HEK293 (cell line): ENCODE measurements around the gene CTSE.

Experiments
- CTCF ChIA-PET: fragments of 350-600 bp; formaldehyde crosslinking; extraction: SDS; loops from one replicate; lab custom pipeline; 2021; ENCODE audit warnings: antibody characterized with exemption; lab: Yijun Ruan, JAX
- POLR2A ChIA-PET: fragments of 300-600 bp; formaldehyde crosslinking; extraction: SDS; loops from one replicate; lab custom pipeline; 2020; ENCODE audit warnings: antibody characterized with exemption, inconsistent platforms; lab: Yijun Ruan, JAX
- H3K27ac ChIP-seq: fragments of 200-500 bp; sonication (Bioruptor generic); 2 replicates; pipeline ENCODE4 v1.5.1; 2014; ENCODE audit warnings: low read depth, low read length, control low read depth, inconsistent platforms; ENCODE audit errors: extremely low read depth
- H3K36me3 ChIP-seq, 2 experiments: fragments of 200-500 bp in 1 of 2; sonication (Bioruptor generic) in 1 of 2; 1 replicate in 1 of 2; 2 replicates in 1 of 2; pipeline ENCODE4 v1.5.1; 2014 to 2017; ENCODE audit warnings: inconsistent platforms in 2 of 2, low read length in 2 of 2; ENCODE audit not compliant: control insufficient read depth in 2 of 2, insufficient read depth in 1 of 2
- H3K4me1 ChIP-seq: fragments of 200-500 bp; sonication (Bioruptor generic); 2 replicates; pipeline ENCODE4 v1.5.1; 2014; ENCODE audit warnings: mild to moderate bottlenecking, low read length, inconsistent platforms; ENCODE audit not compliant: control insufficient read depth, insufficient read depth
- H3K4me3 ChIP-seq: 2 replicates; pipeline ENCODE4 v1.5.1; 2011; ENCODE audit warnings: low read depth, mild to moderate bottlenecking, control low read depth, low read length, moderate library complexity
- H3K9me3 ChIP-seq: fragments of 200-500 bp; sonication (Bioruptor generic); 2 replicates; pipeline ENCODE4 v1.5.1; 2014; ENCODE audit warnings: low read depth, low read length, inconsistent platforms; ENCODE audit not compliant: control insufficient read depth, insufficient read depth
- CTCF ChIP-seq: fragments of 450-650 bp; formaldehyde crosslinking; IDR thresholded peaks from 2 replicates; pipeline ENCODE4 v1.5.1; 2016; ENCODE audit warnings: missing biosample characterization, missing genetic modification characterization
- HOXD13 ChIP-seq: sonication (generic); formaldehyde crosslinking; IDR thresholded peaks from 2 replicates; pipeline ENCODE4 v1.8.0; 2022; ENCODE audit warnings: missing genetic modification reagents, borderline replicate concordance
- KLF10 ChIP-seq: fragments of 450-650 bp; IDR thresholded peaks from 2 replicates; pipeline ENCODE4 v1.5.1; 2018; ENCODE audit warnings: missing biosample characterization, mild to moderate bottlenecking, missing genetic modification characterization
- KLF16 ChIP-seq: fragments of 450-650 bp; formaldehyde crosslinking; IDR thresholded peaks from 2 replicates; pipeline ENCODE4 v1.5.1; 2017; ENCODE audit warnings: missing biosample characterization, missing genetic modification characterization
- PRDM1 ChIP-seq: fragments of 450-650 bp; formaldehyde crosslinking; IDR thresholded peaks from 2 replicates; pipeline ENCODE4; 2016; ENCODE audit warnings: missing biosample characterization, missing genetic modification characterization
- SCRT2 ChIP-seq: fragments of 450-650 bp; formaldehyde crosslinking; IDR thresholded peaks from 2 replicates; pipeline ENCODE4 v1.5.1; 2016; ENCODE audit warnings: missing biosample characterization, missing genetic modification characterization
- SETDB1 ChIP-seq: IDR thresholded peaks from one replicate; pipeline ENCODE4 v1.6.1; 2017; ENCODE audit warnings: mild to moderate bottlenecking, low read length, moderate library complexity, mixed read lengths; ENCODE audit not compliant: insufficient read length
- TRIM28 ChIP-seq: IDR thresholded peaks from 2 replicates; pipeline ENCODE4 v1.6.1; 2011; ENCODE audit warnings: low read length, control low read depth, borderline replicate concordance
- ZBTB17 ChIP-seq: fragments of 450-650 bp; formaldehyde crosslinking; IDR thresholded peaks from 2 replicates; pipeline ENCODE4 v1.5.1; 2016; ENCODE audit warnings: missing biosample characterization, missing genetic modification characterization
- ZNF140 ChIP-seq: fragments of 450-650 bp; formaldehyde crosslinking; IDR thresholded peaks from 2 replicates; pipeline ENCODE4 v1.5.1; 2016; ENCODE audit warnings: missing biosample characterization, missing genetic modification characterization
- ZNF157 ChIP-seq: fragments of 450-650 bp; formaldehyde crosslinking; IDR thresholded peaks from 2 replicates; pipeline ENCODE4 v1.5.1; 2016; ENCODE audit warnings: missing biosample characterization, missing genetic modification characterization
- ZNF169 ChIP-seq: fragments of 450-650 bp; formaldehyde crosslinking; IDR thresholded peaks from 2 replicates; pipeline ENCODE4 v1.5.1; 2016; ENCODE audit warnings: missing biosample characterization, missing genetic modification characterization
- ZNF2 ChIP-seq: fragments of 450-650 bp; formaldehyde crosslinking; IDR thresholded peaks from 2 replicates; pipeline ENCODE4 v1.5.1; 2016; ENCODE audit warnings: missing biosample characterization, missing genetic modification characterization
- ZNF214 ChIP-seq: fragments of 450-650 bp; formaldehyde crosslinking; IDR thresholded peaks from 2 replicates; pipeline ENCODE4 v1.5.1; 2017; ENCODE audit warnings: missing biosample characterization, mild to moderate bottlenecking, missing genetic modification characterization, borderline replicate concordance
- ZNF302 ChIP-seq: fragments of 450-650 bp; formaldehyde crosslinking; IDR thresholded peaks from 2 replicates; pipeline ENCODE4 v1.5.1; 2016; ENCODE audit warnings: missing biosample characterization, missing genetic modification characterization, low read depth
- ZNF341 ChIP-seq: fragments of 450-650 bp; formaldehyde crosslinking; IDR thresholded peaks from 2 replicates; pipeline ENCODE4; 2016; ENCODE audit warnings: low read depth, missing biosample characterization, missing genetic modification characterization
- ZNF354C ChIP-seq: fragments of 450-650 bp; formaldehyde crosslinking; IDR thresholded peaks from 2 replicates; pipeline ENCODE4 v1.5.1; 2016; ENCODE audit warnings: missing biosample characterization, missing genetic modification characterization, low read depth, borderline replicate concordance
- ZNF362 ChIP-seq: fragments of 450-650 bp; formaldehyde crosslinking; IDR thresholded peaks from 2 replicates; pipeline ENCODE4 v1.5.1; 2016; ENCODE audit warnings: missing biosample characterization, missing genetic modification characterization
- ZNF37A ChIP-seq: fragments of 450-650 bp; IDR thresholded peaks from 2 replicates; pipeline ENCODE4 v1.5.1; 2018; ENCODE audit warnings: missing biosample characterization, missing genetic modification characterization
- ZNF423 ChIP-seq: fragments of 450-650 bp; formaldehyde crosslinking; IDR thresholded peaks from 2 replicates; pipeline ENCODE4 v1.5.1; 2016; ENCODE audit warnings: missing biosample characterization, missing genetic modification characterization
- ZNF558 ChIP-seq: fragments of 450-650 bp; formaldehyde crosslinking; IDR thresholded peaks from 2 replicates; pipeline ENCODE4 v1.5.1; 2016; ENCODE audit warnings: missing biosample characterization, missing genetic modification characterization
- ZNF596 ChIP-seq: fragments of 450-650 bp; IDR thresholded peaks from 2 replicates; pipeline ENCODE4 v1.5.0; 2018; ENCODE audit warnings: missing biosample characterization, mild to moderate bottlenecking, missing genetic modification characterization, moderate library complexity
- ZNF654 ChIP-seq: fragments of 450-650 bp; formaldehyde crosslinking; IDR thresholded peaks from 2 replicates; pipeline ENCODE4 v1.5.1; 2016; ENCODE audit warnings: low read depth, missing biosample characterization, missing genetic modification characterization
- ZNF660 ChIP-seq: fragments of 450-650 bp; IDR thresholded peaks from 2 replicates; pipeline ENCODE4 v1.5.1; 2018; ENCODE audit warnings: missing biosample characterization, mild to moderate bottlenecking, missing genetic modification characterization
- ZNF701 ChIP-seq: fragments of 450-650 bp; formaldehyde crosslinking; IDR thresholded peaks from 2 replicates; pipeline ENCODE4 v1.5.1; 2016; ENCODE audit warnings: missing biosample characterization, missing genetic modification characterization
- ZNF830 ChIP-seq: fragments of 450-650 bp; IDR thresholded peaks from 2 replicates; pipeline ENCODE4 v1.5.0; 2018; ENCODE audit warnings: missing biosample characterization, missing genetic modification characterization, low read depth, mild to moderate bottlenecking, moderate library complexity

CTSE gene

GRCh38 chr1:206032380-206033140 lies 8.9 kb upstream of the CTSE start (continued):
- TF ChIP-seq ZNF354C (tag by site-specific recombination), result no peak
- TF ChIP-seq ZNF423 (tag by site-specific recombination), result no peak
- TF ChIP-seq ZNF169 (tag by site-specific recombination), result no peak

- no peak overlapping the region for H3K27ac ChIP-seq
- CTCF ChIA-PET, result interaction anchor here (0.6 to 7.9 kb wide), 32 partner anchors 9 to 459 kb away, joined by 3 to 144 read pairs (median 5); partner anchors contain the start of gene RAB7B
- no peak overlapping the region for H3K4me3 ChIP-seq
- no peaks in the 10 kb centered on the region for H3K9me3 ChIP-seq
- no peaks in the 10 kb centered on the region for H3K4me1 ChIP-seq
- TF ChIP-seq ZNF140 (peak; percentile 42; the same call in 1 of the 2 replicates), SCRT2 (tag by site-specific recombination) (peak; percentile 56), CTCF (tag by site-specific recombination) (peak; percentile 82), KLF16 (tag by site-specific recombination) (no peak), ZNF701 (no peak), ZNF654 (tag by site-specific recombination) (peak; percentile 70), ZBTB17 (0 out of 2 replicates have a peak, but pooled peaks have one; percentile 30), ZNF362 (tag by site-specific recombination) (no peak), PRDM1 (tag by site-specific recombination) (peak; percentile 89), ZNF558 (peak; percentile 90), ZNF660 (peak; percentile 69), ZNF2 (0 out of 2 replicates have a peak, but pooled peaks have one; percentile 32)
- TF ChIP-seq, all 188 proteins: peak for 9
- POLR2A ChIA-PET, result no interaction called here
- no peaks in the 10 kb centered on the region for H3K36me3 ChIP-seq
Measured at GRCh38 chr1:206030714-206031113, 7.0 kb upstream of the CTSE start.

- Histone ChIP-seq H3K9me3 (no peaks in the 10 kb centered on the region), H3K36me3 (no peaks in the 10 kb centered on the region), H3K4me3 (no peak overlapping the region), H3K27ac (no peak overlapping the region), H3K4me1 (no peaks in the 10 kb centered on the region)
- CTCF ChIA-PET, result interaction anchor here (0.6 to 7.9 kb wide), 34 partner anchors 9 to 460 kb away, joined by 3 to 144 read pairs (median 4); partner anchors contain the start of gene RAB7B
- TF ChIP-seq ZNF37A (tag by site-specific recombination), result no peak
- TF ChIP-seq HOXD13 (CRISPR knock-in tag), result no peak
- TF ChIP-seq TRIM28, result no peak
- no peak for TF ChIP-seq ZNF830
- no peak for TF ChIP-seq ZNF214 (tag by site-specific recombination)
- TF ChIP-seq KLF10 (tag by site-specific recombination), result no peak
- no peak for TF ChIP-seq ZNF341
- no peak for TF ChIP-seq ZNF157 (tag by site-specific recombination)
- no peak for TF ChIP-seq ZNF596 (tag by site-specific recombination)
- no peak for TF ChIP-seq ZNF302 (tag by site-specific recombination)
- TF ChIP-seq SETDB1, result no peak
- POLR2A ChIA-PET, result no interaction called here
Measured at GRCh38 chr1:206030191-206030590, 6.5 kb upstream of the CTSE start.
